Thoracic aorta (tissue), 2 donors: ENCODE data around the gene KHDRBS2. TPM values are rescaled to one million over a fixed set of nuclear protein-coding genes. Genes with fewer than 3 reads are reported as not detected.

Source experiments
- ATAC-seq: fragments of 150-250 bp; one replicate; pipeline ENCODE4 v1.8.0; 2017; ENCODE audit warnings: low read depth; ENCODE audit not compliant: insufficient number of reproducible peaks, low FRiP score
- DNase-seq: peaks from one replicate; pipeline ENCODE4 v3.0.0-alpha.2; 2020; ENCODE audit warnings: low spot score
- H3K27ac ChIP-seq, 2 donors: fragments of 200-600 bp; sonication (generic); 1 replicate in 1 of 2; 2 replicates in 1 of 2; pipeline ENCODE4 v1.5.1; 2016; ENCODE audit warnings: mild to moderate bottlenecking in 2 of 2, moderate library complexity in 2 of 2
- H3K27me3 ChIP-seq: fragments of 200-600 bp; sonication (generic); replicated peaks from 2 replicates; pipeline ENCODE4 v1.6.0; 2016; ENCODE audit warnings: mild to moderate bottlenecking; ENCODE audit not compliant: insufficient read depth
- H3K36me3 ChIP-seq: fragments of 200-600 bp; sonication (generic); one replicate; pipeline ENCODE4 v1.5.1; 2016
- H3K4me1 ChIP-seq, 2 donors: fragments of 200-600 bp; sonication (generic); 1 replicate in 1 of 2; 2 replicates in 1 of 2; pipeline versions ENCODE4 v1.5.1 to v1.6.0; 2016; ENCODE audit warnings: low read depth in 2 of 2, mild to moderate bottlenecking in 1 of 2; ENCODE audit not compliant: control insufficient read depth in 1 of 2
- H3K4me3 ChIP-seq: fragments of 200-600 bp; sonication (generic); 2 replicates; pipeline ENCODE4 v1.5.1; 2016; ENCODE audit warnings: mild to moderate bottlenecking
- H3K9me3 ChIP-seq: fragments of 200-600 bp; sonication (generic); 2 replicates; pipeline ENCODE4 v1.5.1; 2016
- total RNA-seq, 2 donors: library from RNA; depleted of rRNA; stranded (reverse); fragments of >200 nt; gene quantifications; one replicate each; pipeline versions ENCODE4 v1.1.0 to v1.2.3, GENCODE V29; 2016
- TF ChIP-seq, protein P1 (sequence below): fragments of 200-600 bp; sonication (generic); IDR thresholded peaks from one replicate; pipeline ENCODE4 v1.5.1; 2019; ENCODE audit warnings: antibody characterized with exemption

Gene KHDRBS2
- total RNA-seq, 2 donors from 2014 or later, result 0.54 TPM; not detected in 1

DNA sequence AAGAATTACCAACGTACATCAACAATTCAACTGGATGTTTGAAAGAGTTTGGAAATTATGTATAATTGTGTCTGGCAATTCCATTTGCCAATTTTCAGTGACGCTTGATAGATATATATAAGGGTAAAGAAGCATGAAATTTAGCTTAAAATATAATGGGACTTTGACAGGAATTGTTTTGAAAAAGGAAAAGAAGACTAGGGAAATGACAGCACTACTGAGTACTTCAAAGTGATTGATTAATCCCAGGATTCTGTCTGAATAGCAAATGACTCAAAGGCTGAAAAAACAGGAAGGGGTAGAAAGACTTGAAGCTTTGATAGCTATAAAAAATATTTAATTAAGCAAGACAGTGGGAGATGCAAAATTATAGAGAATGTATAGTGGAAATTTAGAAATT lies 200.0 kb downstream of the KHDRBS2 start:
- no peak for ATAC-seq
- Histone ChIP-seq H3K4me3 (no peak overlapping the region), H3K9me3 (no peaks in the 10 kb centered on the region), H3K27me3 (no peaks in the 10 kb centered on the region), H3K4me1 (no peaks in the 10 kb centered on the region), H3K27ac (no peak overlapping the region), H3K36me3 (no peaks in the 10 kb centered on the region)
- no peak for DNase-seq
- TF ChIP-seq, protein P1, sequence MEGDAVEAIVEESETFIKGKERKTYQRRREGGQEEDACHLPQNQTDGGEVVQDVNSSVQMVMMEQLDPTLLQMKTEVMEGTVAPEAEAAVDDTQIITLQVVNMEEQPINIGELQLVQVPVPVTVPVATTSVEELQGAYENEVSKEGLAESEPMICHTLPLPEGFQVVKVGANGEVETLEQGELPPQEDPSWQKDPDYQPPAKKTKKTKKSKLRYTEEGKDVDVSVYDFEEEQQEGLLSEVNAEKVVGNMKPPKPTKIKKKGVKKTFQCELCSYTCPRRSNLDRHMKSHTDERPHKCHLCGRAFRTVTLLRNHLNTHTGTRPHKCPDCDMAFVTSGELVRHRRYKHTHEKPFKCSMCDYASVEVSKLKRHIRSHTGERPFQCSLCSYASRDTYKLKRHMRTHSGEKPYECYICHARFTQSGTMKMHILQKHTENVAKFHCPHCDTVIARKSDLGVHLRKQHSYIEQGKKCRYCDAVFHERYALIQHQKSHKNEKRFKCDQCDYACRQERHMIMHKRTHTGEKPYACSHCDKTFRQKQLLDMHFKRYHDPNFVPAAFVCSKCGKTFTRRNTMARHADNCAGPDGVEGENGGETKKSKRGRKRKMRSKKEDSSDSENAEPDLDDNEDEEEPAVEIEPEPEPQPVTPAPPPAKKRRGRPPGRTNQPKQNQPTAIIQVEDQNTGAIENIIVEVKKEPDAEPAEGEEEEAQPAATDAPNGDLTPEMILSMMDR, result no peak

DNA sequence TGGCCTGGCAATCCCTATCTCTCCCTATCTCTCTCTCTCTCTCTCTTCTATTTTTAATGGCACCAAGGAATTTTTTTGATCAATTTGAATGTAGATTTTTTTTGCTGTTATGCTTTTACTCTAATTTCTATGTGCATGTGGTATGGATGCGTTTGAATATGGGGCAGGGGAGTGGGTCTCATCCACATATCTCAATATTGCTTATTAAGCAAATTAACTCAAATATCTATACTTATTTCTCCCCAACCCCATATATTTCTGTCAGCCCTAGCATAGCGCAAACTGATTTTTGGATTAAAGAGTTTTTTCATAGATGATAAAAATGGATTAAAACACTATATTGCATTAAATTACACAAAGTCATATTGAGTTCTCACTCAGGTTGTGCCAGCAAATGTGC lies 210.2 kb downstream of the KHDRBS2 start:
- Histone ChIP-seq H3K36me3 (no peaks in the 10 kb centered on the region), H3K4me3 (no peak overlapping the region), H3K4me1 (no peaks in the 10 kb centered on the region), H3K27ac (no peak overlapping the region), H3K27me3 (no peaks in the 10 kb centered on the region), H3K9me3 (no peaks in the 10 kb centered on the region)
- no peak for ATAC-seq
- DNase-seq, result no peak
- TF ChIP-seq, protein P1, result no peak

DNA sequence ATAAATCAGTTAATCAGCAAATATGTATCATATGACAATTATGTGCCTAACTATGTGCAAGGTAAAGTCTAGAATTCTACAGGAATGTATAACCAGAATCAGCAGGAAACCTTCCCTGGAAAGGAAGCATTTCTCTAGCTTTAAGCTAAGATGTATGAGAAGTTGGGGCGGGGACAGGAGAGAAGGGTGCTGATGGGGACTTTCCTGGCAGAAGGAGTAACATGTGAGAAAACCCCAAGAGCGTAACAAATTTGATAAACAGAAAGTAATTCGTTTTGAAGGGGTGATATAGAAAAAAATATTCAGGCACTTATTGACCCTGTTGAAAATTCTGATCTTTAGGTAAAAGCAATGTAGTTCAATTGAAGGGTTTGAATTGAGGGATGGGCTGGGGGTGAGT lies 226.1 kb downstream of the KHDRBS2 start:
- H3K4me3 ChIP-seq, result no peak overlapping the region
- no peak for DNase-seq
- TF ChIP-seq, protein P1, result no peak
- ATAC-seq, result no peak
- H3K9me3 ChIP-seq, result no peaks in the 10 kb centered on the region
- no peak overlapping the region for H3K27ac ChIP-seq
- no peaks in the 10 kb centered on the region for H3K4me1 ChIP-seq
- H3K36me3 ChIP-seq, result no peaks in the 10 kb centered on the region
- H3K27me3 ChIP-seq, result no peaks in the 10 kb centered on the region

DNA sequence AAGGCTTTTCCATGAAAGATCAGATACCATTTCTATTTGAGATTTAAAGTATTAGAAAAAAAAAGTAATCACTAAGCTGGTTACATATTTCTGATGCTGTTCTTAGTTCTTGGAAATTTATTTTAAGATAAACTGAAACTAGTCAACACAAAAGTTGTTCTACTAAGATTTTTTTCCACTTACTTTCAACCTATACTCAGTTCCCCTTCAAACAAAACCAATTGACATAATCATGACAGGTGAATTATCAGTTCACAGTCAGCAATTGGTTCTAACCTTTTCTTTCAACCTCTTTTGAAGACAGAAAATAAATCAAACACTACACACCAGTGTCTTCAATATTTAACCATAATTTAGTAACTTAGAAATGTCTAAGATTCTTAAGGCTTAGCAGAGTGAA lies 228.7 kb downstream of the KHDRBS2 start:
- no peaks in the 10 kb centered on the region for H3K4me1 ChIP-seq
- DNase-seq (no peak), ATAC-seq (no peak)
- no peaks in the 10 kb centered on the region for H3K9me3 ChIP-seq
- H3K27me3 ChIP-seq, result no peaks in the 10 kb centered on the region
- TF ChIP-seq, protein P1, result no peak
- H3K27ac ChIP-seq, result no peak overlapping the region
- no peaks in the 10 kb centered on the region for H3K36me3 ChIP-seq
- no peak overlapping the region for H3K4me3 ChIP-seq

DNA sequence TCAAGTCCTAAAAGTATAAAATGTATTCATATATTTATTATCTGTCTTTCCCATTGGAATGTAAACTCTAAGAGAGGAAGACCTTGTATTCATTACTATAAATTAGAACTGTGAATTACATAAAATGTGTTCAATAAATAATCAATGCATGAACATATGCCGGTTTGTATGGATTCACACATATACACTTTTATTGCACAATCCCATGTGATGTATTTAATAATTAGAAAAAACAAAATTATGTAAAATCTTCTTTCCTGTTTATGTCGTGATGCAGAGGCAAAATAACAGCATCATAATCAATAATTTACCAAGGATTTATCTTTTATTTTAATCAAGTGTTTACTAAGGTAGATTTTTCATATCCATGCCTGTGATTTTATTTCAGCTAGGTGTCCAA lies 240.5 kb downstream of the KHDRBS2 start:
- no peaks in the 10 kb centered on the region for H3K4me1 ChIP-seq
- no peak overlapping the region for H3K27ac ChIP-seq
- ATAC-seq (no peak), DNase-seq (no peak)
- no peak overlapping the region for H3K4me3 ChIP-seq
- no peaks in the 10 kb centered on the region for H3K27me3 ChIP-seq
- H3K36me3 ChIP-seq, result no peaks in the 10 kb centered on the region
- no peaks in the 10 kb centered on the region for H3K9me3 ChIP-seq
- TF ChIP-seq, protein P1, result no peak
